Kidney epithelial cell (primary cell): Measurements from ENCODE around the gene MMP8. TPM values are rescaled to one million over a fixed set of nuclear protein-coding genes. Genes with fewer than 3 reads are reported as not detected.

Experiments
- DNase-seq: peaks from one replicate; pipeline ENCODE4 v3.0.0-alpha.2; 2010; ENCODE audit warnings: low read depth
- H3K27me3 ChIP-seq: 2 replicates; pipeline ENCODE4 v1.6.0; 2011; ENCODE audit warnings: low read length; ENCODE audit not compliant: control insufficient read depth, insufficient read depth
- H3K36me3 ChIP-seq: 2 replicates; pipeline ENCODE4 v1.5.1; 2011; ENCODE audit warnings: low read length; ENCODE audit not compliant: control insufficient read depth, insufficient read depth
- H3K4me3 ChIP-seq: 2 replicates; pipeline ENCODE4 v1.5.1; 2011; ENCODE audit warnings: low read depth, mild to moderate bottlenecking, control low read depth, low read length
- CTCF ChIP-seq: IDR thresholded peaks from 2 replicates; pipeline ENCODE4 v1.5.1; 2011; ENCODE audit warnings: mild to moderate bottlenecking, moderate library complexity, low read length, control low read depth, inconsistent platforms; ENCODE audit not compliant: insufficient read depth, poor library complexity, severe bottlenecking
- total RNA-seq: library from RNA; depleted of rRNA; stranded (reverse); fragments of >200 nt; gene quantifications from 2 replicates; pipeline ENCODE4 v1.2.3, GENCODE V29; 2015

Gene MMP8
- total RNA-seq, 1 donor from 2014 or later: not detected

- Histone ChIP-seq H3K4me3 (no peak overlapping the region), H3K36me3 (no peaks in the 10 kb centered on the region), H3K27me3 (no peaks in the 10 kb centered on the region)
- TF ChIP-seq CTCF: no peak
- no peak for DNase-seq
Observed at GRCh38 chr11:102662607-102663006, 62.1 kb downstream of the MMP8 start.

Other genes with a start within 250 kb of the MMP8 start
- 312 and 333 TPM in 2 replicates for gene MMP7, start 194.2 kb downstream of the MMP8 start, total RNA-seq
- gene MMP20, start 99.6 kb downstream of the MMP8 start, total RNA-seq: not detected in 2 replicates
- not detected in 2 replicates for gene MMP27, start 19.2 kb downstream of the MMP8 start, total RNA-seq
- gene MMP10, start 55.7 kb upstream of the MMP8 start, total RNA-seq: 4.8 and 8.7 TPM in 2 replicates
- 3.7 and 6.0 TPM in 2 replicates for gene MMP1, start 73.2 kb upstream of the MMP8 start, total RNA-seq
- not detected in 2 replicates for gene MMP3, start 118.7 kb upstream of the MMP8 start, total RNA-seq
- gene MMP12, start 150.0 kb upstream of the MMP8 start, total RNA-seq: 0.07 TPM in 1 of 2 replicates, not detected in the other
- gene MMP13, start 230.8 kb upstream of the MMP8 start, total RNA-seq: 0.13 TPM in 1 of 2 replicates, not detected in the other